SK-N-SH treated with all-trans-retinoic acid at 6 μM for 48 hours (cell line): ENCODE data around the gene CYP19A1.

Experiments used
- CSDC2 ChIP-seq: fragments of 250-450 bp; sonication (Bioruptor Pico); IDR thresholded peaks from 2 replicates; pipeline ENCODE4 v1.5.0; 2020; ENCODE audit warnings: mild to moderate bottlenecking, moderate library complexity
- ESRRG ChIP-seq: fragments of 250-450 bp; sonication (Bioruptor Pico); IDR thresholded peaks from 2 replicates; pipeline ENCODE4 v1.6.1; 2021; ENCODE audit warnings: mild to moderate bottlenecking
- OSR1 ChIP-seq: fragments of 250-450 bp; sonication (Bioruptor Pico); IDR thresholded peaks from 2 replicates; pipeline ENCODE4 v1.8.0; 2022; ENCODE audit warnings: moderate library complexity, mild to moderate bottlenecking, inconsistent platforms
- PATZ1 ChIP-seq: fragments of 250-450 bp; sonication (Bioruptor Pico); IDR thresholded peaks from 2 replicates; pipeline ENCODE4 v1.8.0; 2020; ENCODE audit warnings: mild to moderate bottlenecking, moderate library complexity, borderline replicate concordance
- ZFP30 ChIP-seq: fragments of 450-650 bp; formaldehyde crosslinking; IDR thresholded peaks from 2 replicates; pipeline ENCODE4 v1.5.0; 2022; ENCODE audit warnings: mild to moderate bottlenecking, moderate library complexity
- ZNF565 ChIP-seq: fragments of 450-650 bp; formaldehyde crosslinking; conservative IDR thresholded peaks from 2 replicates; pipeline ENCODE4 v1.5.0; 2020; ENCODE audit warnings: low read depth, mild to moderate bottlenecking, moderate library complexity
- ZNF8 ChIP-seq: fragments of 450-650 bp; formaldehyde crosslinking; IDR thresholded peaks from 2 replicates; pipeline ENCODE4 v1.5.0; 2020; ENCODE audit warnings: mild to moderate bottlenecking, moderate library complexity

- TF ChIP-seq ZNF8 (CRISPR knock-in tag) (no peak), ZNF565 (CRISPR knock-in tag) (no peak), OSR1 (no peak), ESRRG (CRISPR knock-in tag) (no peak), CSDC2 (CRISPR knock-in tag) (no peak), PATZ1 (no peak), ZFP30 (CRISPR knock-in tag) (no peak)
Measured at GRCh38 chr15:51198701-51199232, 139.6 kb downstream of the CYP19A1 start.
